HEK293 (cell line): ENCODE measurements around the gene S100A16.
A peak's percentile ranks its signal among the peaks of the same experiment; 100 is the strongest.

Experiments used
- CTCF ChIA-PET: fragments of 350-600 bp; formaldehyde crosslinking; extraction: SDS; loops from one replicate; lab custom pipeline; 2021; ENCODE audit warnings: antibody characterized with exemption; lab: Yijun Ruan, JAX
- POLR2A ChIA-PET: fragments of 300-600 bp; formaldehyde crosslinking; extraction: SDS; loops from one replicate; lab custom pipeline; 2020; ENCODE audit warnings: antibody characterized with exemption, inconsistent platforms; lab: Yijun Ruan, JAX
- H3K27ac ChIP-seq: fragments of 200-500 bp; sonication (Bioruptor generic); 2 replicates; pipeline ENCODE4 v1.5.1; 2014; ENCODE audit warnings: low read depth, low read length, control low read depth, inconsistent platforms; ENCODE audit errors: extremely low read depth
- H3K36me3 ChIP-seq, 2 experiments: fragments of 200-500 bp in 1 of 2; sonication (Bioruptor generic) in 1 of 2; 1 replicate in 1 of 2; 2 replicates in 1 of 2; pipeline ENCODE4 v1.5.1; 2014 to 2017; ENCODE audit warnings: inconsistent platforms in 2 of 2, low read length in 2 of 2; ENCODE audit not compliant: control insufficient read depth in 2 of 2, insufficient read depth in 1 of 2
- H3K4me1 ChIP-seq: fragments of 200-500 bp; sonication (Bioruptor generic); 2 replicates; pipeline ENCODE4 v1.5.1; 2014; ENCODE audit warnings: mild to moderate bottlenecking, low read length, inconsistent platforms; ENCODE audit not compliant: control insufficient read depth, insufficient read depth
- H3K4me3 ChIP-seq: 2 replicates; pipeline ENCODE4 v1.5.1; 2011; ENCODE audit warnings: low read depth, mild to moderate bottlenecking, control low read depth, low read length, moderate library complexity
- H3K9me3 ChIP-seq: fragments of 200-500 bp; sonication (Bioruptor generic); 2 replicates; pipeline ENCODE4 v1.5.1; 2014; ENCODE audit warnings: low read depth, low read length, inconsistent platforms; ENCODE audit not compliant: control insufficient read depth, insufficient read depth
- GLIS1 ChIP-seq: fragments of 450-650 bp; formaldehyde crosslinking; IDR thresholded peaks from 2 replicates; pipeline ENCODE4 v1.5.1; 2016; ENCODE audit warnings: missing biosample characterization, missing genetic modification characterization
- HOXC10 ChIP-seq: sonication (generic); formaldehyde crosslinking; IDR thresholded peaks from 2 replicates; pipeline ENCODE4 v1.8.1; 2023; ENCODE audit warnings: mild to moderate bottlenecking, missing genetic modification reagents
- KLF16 ChIP-seq: fragments of 450-650 bp; formaldehyde crosslinking; IDR thresholded peaks from 2 replicates; pipeline ENCODE4 v1.5.1; 2017; ENCODE audit warnings: missing biosample characterization, missing genetic modification characterization
- KLF8 ChIP-seq: fragments of 450-650 bp; formaldehyde crosslinking; IDR thresholded peaks from 2 replicates; pipeline ENCODE4 v1.5.1; 2016; ENCODE audit warnings: missing biosample characterization, missing genetic modification characterization
- MZF1 ChIP-seq: fragments of 450-650 bp; formaldehyde crosslinking; IDR thresholded peaks from 2 replicates; pipeline ENCODE4 v1.5.1; 2017; ENCODE audit warnings: missing biosample characterization, missing genetic modification characterization, borderline replicate concordance
- SCRT2 ChIP-seq: fragments of 450-650 bp; formaldehyde crosslinking; IDR thresholded peaks from 2 replicates; pipeline ENCODE4 v1.5.1; 2016; ENCODE audit warnings: missing biosample characterization, missing genetic modification characterization
- ZBTB20 ChIP-seq: fragments of 450-650 bp; formaldehyde crosslinking; IDR thresholded peaks from 2 replicates; pipeline ENCODE4 v1.5.1; 2016; ENCODE audit warnings: missing biosample characterization, missing genetic modification characterization
- ZBTB21 ChIP-seq: fragments of 450-650 bp; formaldehyde crosslinking; IDR thresholded peaks from 2 replicates; pipeline ENCODE4 v1.5.1; 2017; ENCODE audit warnings: missing biosample characterization, missing genetic modification characterization
- ZBTB7A ChIP-seq: fragments of 450-650 bp; formaldehyde crosslinking; IDR thresholded peaks from 2 replicates; pipeline ENCODE4 v1.5.1; 2016; ENCODE audit warnings: low read depth, missing biosample characterization, missing genetic modification characterization
- ZIC2 ChIP-seq: fragments of 450-650 bp; formaldehyde crosslinking; IDR thresholded peaks from 2 replicates; pipeline ENCODE4 v1.5.1; 2016; ENCODE audit warnings: missing biosample characterization, missing genetic modification characterization
- ZNF132 ChIP-seq: fragments of 450-650 bp; formaldehyde crosslinking; IDR thresholded peaks from 2 replicates; pipeline ENCODE4 v1.5.1; 2017; ENCODE audit warnings: missing biosample characterization, missing genetic modification characterization, borderline replicate concordance
- ZNF174 ChIP-seq: fragments of 450-650 bp; formaldehyde crosslinking; IDR thresholded peaks from 2 replicates; pipeline ENCODE4 v1.5.0; 2017; ENCODE audit warnings: missing biosample characterization, mild to moderate bottlenecking, missing genetic modification characterization
- ZNF184 ChIP-seq: fragments of 450-650 bp; IDR thresholded peaks from 2 replicates; pipeline ENCODE4 v1.5.1; 2018; ENCODE audit warnings: missing biosample characterization, mild to moderate bottlenecking, missing genetic modification characterization
- ZNF19 ChIP-seq: fragments of 450-650 bp; formaldehyde crosslinking; IDR thresholded peaks from 2 replicates; pipeline ENCODE4; 2016; ENCODE audit warnings: missing biosample characterization, missing genetic modification characterization, low read depth
- ZNF292 ChIP-seq: fragments of 450-650 bp; formaldehyde crosslinking; IDR thresholded peaks from 2 replicates; pipeline ENCODE4 v1.5.1; 2016; ENCODE audit warnings: low read depth, missing biosample characterization, missing genetic modification characterization, borderline replicate concordance
- ZNF335 ChIP-seq: fragments of 450-650 bp; formaldehyde crosslinking; conservative IDR thresholded peaks from 2 replicates; pipeline ENCODE4 v1.5.1; 2016; ENCODE audit warnings: missing biosample characterization, missing genetic modification characterization
- ZNF37A ChIP-seq: fragments of 450-650 bp; IDR thresholded peaks from 2 replicates; pipeline ENCODE4 v1.5.1; 2018; ENCODE audit warnings: missing biosample characterization, missing genetic modification characterization
- ZNF404 ChIP-seq: fragments of 450-650 bp; formaldehyde crosslinking; IDR thresholded peaks from 2 replicates; pipeline ENCODE4 v1.5.1; 2017; ENCODE audit warnings: missing biosample characterization, missing genetic modification characterization
- ZNF473 ChIP-seq: fragments of 450-650 bp; formaldehyde crosslinking; IDR thresholded peaks from 2 replicates; pipeline ENCODE4 v1.5.1; 2017; ENCODE audit warnings: missing biosample characterization, missing genetic modification characterization
- ZNF571 ChIP-seq: fragments of 450-650 bp; formaldehyde crosslinking; IDR thresholded peaks from 2 replicates; pipeline ENCODE4 v1.5.0; 2017; ENCODE audit warnings: missing biosample characterization, missing genetic modification characterization
- ZNF623 ChIP-seq: fragments of 450-650 bp; formaldehyde crosslinking; IDR thresholded peaks from 2 replicates; pipeline ENCODE4 v1.5.1; 2016; ENCODE audit warnings: missing biosample characterization, missing genetic modification characterization
- ZNF792 ChIP-seq: fragments of 450-650 bp; formaldehyde crosslinking; IDR thresholded peaks from 2 replicates; pipeline ENCODE4 v1.5.1; 2016; ENCODE audit warnings: missing biosample characterization, missing genetic modification characterization
- ZNF837 ChIP-seq: fragments of 450-650 bp; formaldehyde crosslinking; IDR thresholded peaks from 2 replicates; pipeline ENCODE4 v1.5.1; 2016; ENCODE audit warnings: missing biosample characterization, missing genetic modification characterization
- ZNF843 ChIP-seq: fragments of 450-650 bp; formaldehyde crosslinking; IDR thresholded peaks from 2 replicates; pipeline ENCODE4 v1.5.1; 2016; ENCODE audit warnings: missing biosample characterization, missing genetic modification characterization
- ZXDB ChIP-seq: fragments of 450-650 bp; formaldehyde crosslinking; IDR thresholded peaks from 2 replicates; pipeline ENCODE4 v1.5.1; 2016; ENCODE audit warnings: missing biosample characterization, missing genetic modification characterization
- TF ChIP-seq, protein P1 (sequence below): fragments of 450-650 bp; formaldehyde crosslinking; IDR thresholded peaks from 2 replicates; pipeline ENCODE4 v1.5.1; 2016; ENCODE audit warnings: missing biosample characterization, missing genetic modification characterization
- TF ChIP-seq, protein P2 (sequence below): fragments of 450-650 bp; IDR thresholded peaks from 2 replicates; pipeline ENCODE4 v1.5.1; 2018; ENCODE audit warnings: missing biosample characterization, mild to moderate bottlenecking, missing genetic modification characterization
- TF ChIP-seq, protein P3 (sequence below): fragments of 450-650 bp; formaldehyde crosslinking; IDR thresholded peaks from 2 replicates; pipeline ENCODE4 v1.5.1; 2016; ENCODE audit warnings: missing biosample characterization, missing genetic modification characterization
- TF ChIP-seq, protein P4 (sequence below): fragments of 450-650 bp; IDR thresholded peaks from 2 replicates; pipeline ENCODE4 v1.5.1; 2018; ENCODE audit warnings: missing biosample characterization, missing genetic modification characterization
- TF ChIP-seq, protein P5 (sequence below): fragments of 450-650 bp; formaldehyde crosslinking; IDR thresholded peaks from 2 replicates; pipeline ENCODE4 v1.5.1; 2016; ENCODE audit warnings: missing biosample characterization, missing genetic modification characterization
- TF ChIP-seq, protein P6 (sequence below): fragments of 450-650 bp; formaldehyde crosslinking; IDR thresholded peaks from 2 replicates; pipeline ENCODE4 v1.5.1; 2016; ENCODE audit warnings: missing biosample characterization, missing genetic modification characterization

S100A16 gene

DNA sequence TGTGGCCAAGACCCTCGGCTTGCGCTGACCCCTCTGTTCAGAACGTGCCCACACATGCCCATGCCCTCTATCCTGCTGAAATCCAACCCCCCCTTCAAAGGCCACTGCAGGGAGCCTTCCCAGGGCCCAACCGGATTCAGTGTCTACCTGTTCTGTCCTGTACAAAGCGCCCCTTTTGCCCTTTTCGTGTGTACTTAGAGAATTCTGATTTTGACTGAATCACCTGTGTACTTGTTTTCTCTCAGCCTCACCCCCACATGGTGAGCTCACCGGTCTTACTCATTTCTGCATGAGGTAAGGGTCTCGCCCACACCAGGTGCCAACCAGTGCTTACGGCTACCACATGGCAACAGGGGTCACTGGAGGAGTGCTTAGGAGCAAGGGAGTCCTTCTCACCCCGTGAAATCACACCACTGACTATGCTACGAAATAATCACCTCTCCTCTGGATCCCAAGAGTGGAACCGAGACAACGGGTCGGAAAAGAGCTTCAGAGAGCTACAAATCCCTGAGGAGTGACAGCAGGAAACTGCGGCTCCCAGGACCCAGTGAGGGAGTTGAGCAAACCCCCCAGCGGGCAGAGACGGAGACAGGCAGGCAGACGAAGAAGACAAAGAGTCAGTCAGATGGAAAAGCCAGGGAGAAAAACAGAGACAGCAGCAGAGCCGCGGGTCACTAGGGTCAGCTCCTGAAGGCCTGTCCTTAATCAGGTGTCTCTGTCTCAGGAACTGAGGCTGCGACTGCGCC is 45.1 kb downstream of the S100A16 start:
- CTCF ChIA-PET = interaction anchor here (0.6 to 6.3 kb wide), 32 partner anchors 9 to 225 kb away, joined by 3 to 148 read pairs (median 5); partner anchors contain the start of genes CHTOP, S100A1, S100A13 and S100A3
- Histone ChIP-seq H3K27ac (peak overlapping the region; percentile 12; the same call in 1 of the 2 replicates), H3K36me3 (no peaks in the 10 kb centered on the region), H3K4me3 (no peak overlapping the region), H3K4me1 (peaks cover 7% of the 10 kb centered on the region), H3K9me3 (no peaks in the 10 kb centered on the region)
- POLR2A ChIA-PET = interaction anchor here (0.9 to 2.2 kb wide), 15 partner anchors 8 to 66 kb away, joined by 3 to 11 read pairs (median 4); partner anchors contain the start of genes CHTOP, S100A13 and S100A4
- 0 out of 2 replicates have a peak, but pooled peaks have one; percentile 55 for TF ChIP-seq KLF8
- TF ChIP-seq ZNF174 (tag by site-specific recombination) = no peak
- TF ChIP-seq, protein P1, sequence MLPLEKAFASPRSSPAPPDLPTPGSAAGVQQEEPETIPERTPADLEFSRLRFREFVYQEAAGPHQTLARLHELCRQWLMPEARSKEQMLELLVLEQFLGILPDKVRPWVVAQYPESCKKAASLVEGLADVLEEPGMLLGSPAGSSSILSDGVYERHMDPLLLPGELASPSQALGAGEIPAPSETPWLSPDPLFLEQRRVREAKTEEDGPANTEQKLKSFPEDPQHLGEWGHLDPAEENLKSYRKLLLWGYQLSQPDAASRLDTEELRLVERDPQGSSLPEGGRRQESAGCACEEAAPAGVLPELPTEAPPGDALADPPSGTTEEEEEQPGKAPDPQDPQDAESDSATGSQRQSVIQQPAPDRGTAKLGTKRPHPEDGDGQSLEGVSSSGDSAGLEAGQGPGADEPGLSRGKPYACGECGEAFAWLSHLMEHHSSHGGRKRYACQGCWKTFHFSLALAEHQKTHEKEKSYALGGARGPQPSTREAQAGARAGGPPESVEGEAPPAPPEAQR (tag by site-specific recombination) = no peak
- peak; percentile 12; the same call in 1 of the 2 replicates for TF ChIP-seq ZBTB20 (tag by site-specific recombination)
- TF ChIP-seq KLF16 = no peak
- no peak for TF ChIP-seq ZNF37A (tag by site-specific recombination)
- TF ChIP-seq SCRT2 (tag by site-specific recombination) = peak; percentile 75; the same call in 1 of the 2 replicates
- TF ChIP-seq, protein P2, sequence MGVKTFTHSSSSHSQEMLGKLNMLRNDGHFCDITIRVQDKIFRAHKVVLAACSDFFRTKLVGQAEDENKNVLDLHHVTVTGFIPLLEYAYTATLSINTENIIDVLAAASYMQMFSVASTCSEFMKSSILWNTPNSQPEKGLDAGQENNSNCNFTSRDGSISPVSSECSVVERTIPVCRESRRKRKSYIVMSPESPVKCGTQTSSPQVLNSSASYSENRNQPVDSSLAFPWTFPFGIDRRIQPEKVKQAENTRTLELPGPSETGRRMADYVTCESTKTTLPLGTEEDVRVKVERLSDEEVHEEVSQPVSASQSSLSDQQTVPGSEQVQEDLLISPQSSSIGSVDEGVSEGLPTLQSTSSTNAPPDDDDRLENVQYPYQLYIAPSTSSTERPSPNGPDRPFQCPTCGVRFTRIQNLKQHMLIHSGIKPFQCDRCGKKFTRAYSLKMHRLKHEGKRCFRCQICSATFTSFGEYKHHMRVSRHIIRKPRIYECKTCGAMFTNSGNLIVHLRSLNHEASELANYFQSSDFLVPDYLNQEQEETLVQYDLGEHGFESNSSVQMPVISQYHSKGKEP = no peak
- TF ChIP-seq, protein P3, sequence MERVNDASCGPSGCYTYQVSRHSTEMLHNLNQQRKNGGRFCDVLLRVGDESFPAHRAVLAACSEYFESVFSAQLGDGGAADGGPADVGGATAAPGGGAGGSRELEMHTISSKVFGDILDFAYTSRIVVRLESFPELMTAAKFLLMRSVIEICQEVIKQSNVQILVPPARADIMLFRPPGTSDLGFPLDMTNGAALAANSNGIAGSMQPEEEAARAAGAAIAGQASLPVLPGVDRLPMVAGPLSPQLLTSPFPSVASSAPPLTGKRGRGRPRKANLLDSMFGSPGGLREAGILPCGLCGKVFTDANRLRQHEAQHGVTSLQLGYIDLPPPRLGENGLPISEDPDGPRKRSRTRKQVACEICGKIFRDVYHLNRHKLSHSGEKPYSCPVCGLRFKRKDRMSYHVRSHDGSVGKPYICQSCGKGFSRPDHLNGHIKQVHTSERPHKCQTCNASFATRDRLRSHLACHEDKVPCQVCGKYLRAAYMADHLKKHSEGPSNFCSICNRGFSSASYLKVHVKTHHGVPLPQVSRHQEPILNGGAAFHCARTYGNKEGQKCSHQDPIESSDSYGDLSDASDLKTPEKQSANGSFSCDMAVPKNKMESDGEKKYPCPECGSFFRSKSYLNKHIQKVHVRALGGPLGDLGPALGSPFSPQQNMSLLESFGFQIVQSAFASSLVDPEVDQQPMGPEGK (tag by site-specific recombination) = peak; percentile 13; the same call in 1 of the 2 replicates
- peak; percentile 60 for TF ChIP-seq ZIC2 (tag by site-specific recombination)
- TF ChIP-seq ZNF335 (tag by site-specific recombination) = no peak
- TF ChIP-seq ZNF292 (tag by site-specific recombination) = no peak
- no peak for TF ChIP-seq ZBTB7A
- peak; percentile 43; the same call in 1 of the 2 replicates for TF ChIP-seq ZNF184
- no peak for TF ChIP-seq ZNF843 (tag by site-specific recombination)
- TF ChIP-seq, protein P4, sequence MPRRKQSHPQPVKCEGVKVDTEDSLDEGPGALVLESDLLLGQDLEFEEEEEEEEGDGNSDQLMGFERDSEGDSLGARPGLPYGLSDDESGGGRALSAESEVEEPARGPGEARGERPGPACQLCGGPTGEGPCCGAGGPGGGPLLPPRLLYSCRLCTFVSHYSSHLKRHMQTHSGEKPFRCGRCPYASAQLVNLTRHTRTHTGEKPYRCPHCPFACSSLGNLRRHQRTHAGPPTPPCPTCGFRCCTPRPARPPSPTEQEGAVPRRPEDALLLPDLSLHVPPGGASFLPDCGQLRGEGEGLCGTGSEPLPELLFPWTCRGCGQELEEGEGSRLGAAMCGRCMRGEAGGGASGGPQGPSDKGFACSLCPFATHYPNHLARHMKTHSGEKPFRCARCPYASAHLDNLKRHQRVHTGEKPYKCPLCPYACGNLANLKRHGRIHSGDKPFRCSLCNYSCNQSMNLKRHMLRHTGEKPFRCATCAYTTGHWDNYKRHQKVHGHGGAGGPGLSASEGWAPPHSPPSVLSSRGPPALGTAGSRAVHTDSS (tag by site-specific recombination) = no peak
- no peak for TF ChIP-seq ZXDB
- TF ChIP-seq ZNF571 (tag by site-specific recombination) = no peak
- no peak for TF ChIP-seq ZNF837
- TF ChIP-seq, protein P5, sequence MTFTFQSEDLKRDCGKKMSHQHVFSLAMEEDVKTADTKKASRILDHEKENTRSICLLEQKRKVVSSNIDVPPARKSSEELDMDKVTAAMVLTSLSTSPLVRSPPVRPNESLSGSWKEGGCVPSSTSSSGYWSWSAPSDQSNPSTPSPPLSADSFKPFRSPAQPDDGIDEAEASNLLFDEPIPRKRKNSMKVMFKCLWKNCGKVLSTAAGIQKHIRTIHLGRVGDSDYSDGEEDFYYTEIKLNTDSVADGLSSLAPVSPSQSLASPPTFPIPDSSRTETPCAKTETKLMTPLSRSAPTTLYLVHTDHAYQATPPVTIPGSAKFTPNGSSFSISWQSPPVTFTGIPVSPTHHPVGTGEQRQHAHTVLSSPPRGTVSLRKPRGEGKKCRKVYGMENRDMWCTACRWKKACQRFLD (tag by site-specific recombination) = no peak
- TF ChIP-seq ZNF132 = no peak
- TF ChIP-seq ZNF404 (tag by site-specific recombination) = no peak
- TF ChIP-seq ZNF623 (tag by site-specific recombination) = no peak
- TF ChIP-seq GLIS1 (tag by site-specific recombination) = no peak
- TF ChIP-seq ZBTB21 = no peak
- no peak for TF ChIP-seq MZF1 (tag by site-specific recombination)
- TF ChIP-seq HOXC10 (CRISPR knock-in tag) = no peak
- TF ChIP-seq, protein P6, sequence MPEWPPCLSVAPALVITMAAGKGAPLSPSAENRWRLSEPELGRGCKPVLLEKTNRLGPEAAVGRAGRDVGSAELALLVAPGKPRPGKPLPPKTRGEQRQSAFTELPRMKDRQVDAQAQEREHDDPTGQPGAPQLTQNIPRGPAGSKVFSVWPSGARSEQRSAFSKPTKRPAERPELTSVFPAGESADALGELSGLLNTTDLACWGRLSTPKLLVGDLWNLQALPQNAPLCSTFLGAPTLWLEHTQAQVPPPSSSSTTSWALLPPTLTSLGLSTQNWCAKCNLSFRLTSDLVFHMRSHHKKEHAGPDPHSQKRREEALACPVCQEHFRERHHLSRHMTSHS (tag by site-specific recombination) = no peak
- TF ChIP-seq ZNF19 (tag by site-specific recombination) = no peak
- TF ChIP-seq ZNF473 (tag by site-specific recombination) = no peak
- TF ChIP-seq ZNF792 (tag by site-specific recombination) = no peak
